CD4-positive, alpha-beta T cell treated with Interleukin-6 for 4 hours (primary cell): ENCODE results near the gene RAB12.

Experiments used
- DNase-seq: peaks from one replicate; pipeline ENCODE4 v3.0.0-alpha.2; 2020; ENCODE audit warnings: mixed read lengths

RAB12 gene

DNA sequence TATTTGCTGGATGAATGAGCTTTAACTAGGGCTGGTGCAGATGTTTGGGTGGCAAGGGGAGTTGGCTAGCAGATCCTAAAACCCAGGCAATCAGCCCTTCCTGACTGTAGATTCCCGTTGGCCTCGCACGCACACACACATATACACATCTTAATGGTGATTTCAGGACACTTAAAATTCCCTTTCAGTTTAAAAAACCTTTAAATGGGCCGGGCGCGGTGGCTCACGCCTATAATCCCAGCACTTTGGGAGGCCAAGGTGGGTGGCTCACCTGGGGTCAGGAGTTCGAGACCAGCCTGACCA lies 76.6 kb downstream of the RAB12 start:
- no peak for DNase-seq

- no peak for DNase-seq
Measured at GRCh38 chr18:8686611-8687010, 77.4 kb downstream of the RAB12 start.

DNA sequence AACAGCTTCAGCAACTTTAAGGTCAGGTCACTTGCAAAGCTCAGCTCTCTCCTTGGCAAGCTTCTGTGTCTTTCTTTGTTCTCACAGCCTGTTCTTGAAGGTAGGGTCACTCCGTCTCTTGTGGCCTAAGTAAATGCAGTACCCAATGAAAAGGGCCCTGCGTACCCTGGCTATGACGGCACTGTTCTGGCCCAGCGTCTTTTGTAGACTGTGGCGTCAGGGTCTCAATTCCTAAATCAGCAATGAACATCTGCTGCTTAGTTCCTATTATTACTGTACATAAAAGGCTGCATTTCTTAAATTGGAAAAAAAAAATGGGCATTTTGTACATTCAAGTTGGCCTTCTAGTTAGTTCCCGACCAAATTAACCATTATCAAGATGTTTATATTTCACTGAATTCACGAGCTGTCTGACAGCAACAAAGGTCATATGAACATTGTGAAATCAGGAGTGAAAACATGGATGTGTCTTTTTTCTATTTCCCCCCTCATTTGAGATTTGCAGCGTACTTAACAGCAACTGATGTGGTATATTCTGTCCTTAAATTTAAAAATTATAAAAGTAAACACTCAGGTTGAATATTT lies 79.1 kb downstream of the RAB12 start:
- DNase-seq, result no peak

GRCh38 chr18:8688816-8689215 lies 79.6 kb downstream of the RAB12 start:
- no peak for DNase-seq
